CMK (cell line): ENCODE data around the gene KRT73.

Source experiments
- DNase-seq: peaks from one replicate; pipeline ENCODE4 v3.0.0-alpha.2; 2010; ENCODE audit warnings: low read depth

Gene KRT73

DNA sequence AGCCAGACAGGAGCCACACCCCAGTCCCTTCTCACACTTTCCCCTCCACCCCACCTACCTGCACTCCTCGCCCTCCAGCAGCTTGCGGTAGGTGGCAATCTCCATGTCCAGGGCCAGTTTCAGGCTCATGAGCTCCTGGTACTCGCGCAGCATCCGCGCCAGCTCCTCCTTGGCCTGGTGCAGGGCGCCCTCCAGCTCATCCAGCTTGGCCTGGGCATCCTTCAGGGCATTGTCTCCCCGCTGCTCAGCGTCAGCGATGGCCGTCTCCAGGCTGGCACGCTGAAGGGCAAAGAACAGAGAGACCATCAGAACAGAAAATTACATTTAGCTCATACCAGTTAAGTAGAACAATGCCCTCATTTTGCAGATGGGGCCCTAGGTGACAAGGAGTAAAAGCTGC, 50.2 kb downstream of the KRT73 start:
- DNase-seq = no peak

GRCh38 chr12:52566847-52567291, 51.5 kb downstream of the KRT73 start:
- no peak for DNase-seq

DNA sequence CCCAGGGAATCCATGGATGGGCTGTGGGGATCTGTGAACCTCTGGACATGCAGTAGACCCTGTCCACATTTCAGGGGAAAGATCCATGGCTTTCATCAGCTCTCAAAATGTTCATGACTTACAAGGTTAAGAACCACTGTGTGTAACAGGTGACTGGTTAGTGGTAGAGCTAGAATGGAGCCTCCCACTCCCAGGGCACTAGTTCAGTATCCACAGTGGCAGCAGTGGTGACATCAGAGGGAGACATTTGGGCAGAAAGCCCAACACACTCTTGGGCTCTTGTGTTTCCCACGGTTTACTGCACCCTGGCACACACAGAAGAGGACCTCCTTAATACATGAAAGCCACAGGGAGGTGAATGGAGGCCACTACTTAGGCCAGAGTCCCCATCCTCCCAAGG, 53.8 kb downstream of the KRT73 start:
- DNase-seq = no peak

- DNase-seq = no peak
Measured at GRCh38 chr12:52561880-52562449, 56.4 kb downstream of the KRT73 start.

GRCh38 chr12:52559979-52560378, 58.4 kb downstream of the KRT73 start:
- DNase-seq = no peak

GRCh38 chr12:52558781-52559445, 59.4 kb downstream of the KRT73 start:
- DNase-seq = no peak
